Activated CD4-positive, alpha-beta T cell treated with anti-CD3 and anti-CD28 coated beads, Interleukin-2, Interleukin-6, amounts not matched to agents 100 ng/mL and 50 ng/mL, durations not matched to agents 16 hours and 8 hours (primary cell): ENCODE measurements around the gene ST8SIA4.

Source experiments
- DNase-seq: peaks from one replicate; pipeline ENCODE4 v3.0.0-alpha.2; 2020

The ST8SIA4 gene

DNA sequence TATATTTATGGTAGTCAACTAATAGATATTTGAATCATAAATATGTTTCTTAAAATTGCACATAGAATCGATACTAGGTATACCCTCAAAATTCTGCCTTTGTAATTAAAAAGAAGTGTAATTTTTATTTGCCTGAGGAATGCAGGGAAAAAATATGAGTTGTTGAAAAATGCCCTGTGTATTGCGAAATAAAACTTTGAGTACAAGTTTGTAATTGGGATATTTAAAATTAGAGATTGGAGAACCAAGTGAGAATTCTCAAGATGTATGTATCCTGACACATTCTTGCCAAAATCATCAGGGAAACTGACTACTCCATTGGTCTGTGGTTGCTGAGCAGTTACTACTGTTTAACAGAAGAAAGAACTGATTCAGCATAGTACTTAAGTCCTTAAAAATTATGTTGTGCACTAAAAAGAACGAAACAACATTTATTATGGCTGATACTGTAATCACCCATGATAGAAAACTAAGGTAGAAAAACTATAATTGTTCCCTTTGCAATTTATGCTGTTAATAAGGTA lies 36.0 kb downstream of the ST8SIA4 start:
- no peak for DNase-seq

DNA sequence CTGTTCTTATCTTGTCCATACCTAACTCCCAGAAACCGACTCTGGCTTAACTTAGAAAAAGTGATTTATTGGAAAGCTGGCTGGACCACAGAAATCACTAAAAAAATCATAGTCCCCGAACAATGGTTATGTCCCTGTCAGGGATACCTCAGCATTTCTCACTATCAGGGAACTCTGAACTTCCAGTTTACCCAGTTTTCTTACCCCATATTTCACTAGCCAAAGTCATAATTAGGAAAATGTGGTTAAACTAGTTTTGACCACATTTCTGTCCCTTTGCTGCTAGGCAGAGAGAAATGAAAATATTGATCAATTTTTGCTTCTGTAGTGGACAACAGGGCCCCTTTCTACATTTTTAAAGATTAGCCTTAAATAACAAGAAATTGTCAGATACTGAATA lies 38.2 kb downstream of the ST8SIA4 start:
- no peak for DNase-seq

DNA sequence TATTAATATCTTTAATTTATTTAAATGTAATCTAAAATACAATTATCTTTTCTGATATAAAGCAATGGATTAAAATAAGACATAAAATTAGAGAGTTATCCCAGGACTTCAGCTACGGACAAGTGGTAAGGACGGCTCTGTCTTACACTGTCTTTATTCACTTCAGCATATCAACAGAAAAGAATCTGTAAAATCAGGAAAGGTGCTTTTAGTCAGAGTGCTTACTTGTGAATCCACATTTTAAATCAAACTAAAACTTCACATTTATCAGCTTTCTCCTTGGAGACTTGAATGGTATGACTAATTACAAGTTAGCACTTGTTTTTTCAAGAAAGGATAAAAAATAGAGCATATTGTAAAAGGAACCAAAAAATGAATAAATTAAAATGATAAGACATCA lies 39.3 kb downstream of the ST8SIA4 start:
- peak; percentile 51 for DNase-seq

DNA sequence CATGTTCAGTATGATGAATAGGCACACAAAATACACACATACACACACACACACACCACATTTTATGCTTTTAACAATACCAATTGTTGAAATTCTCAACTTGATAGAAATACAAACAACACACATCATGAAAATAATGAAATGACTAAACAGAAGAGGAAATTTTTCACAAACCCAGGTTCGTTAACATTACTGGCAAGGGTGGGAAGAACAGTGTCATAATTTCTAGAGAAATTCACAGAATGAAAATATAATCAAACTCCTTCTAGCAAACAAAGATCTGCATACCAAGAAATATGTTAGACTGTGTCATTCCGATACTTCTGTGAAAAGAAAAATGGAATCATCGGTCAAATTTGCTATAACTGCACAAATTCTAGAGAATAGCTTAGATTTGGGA lies 41.9 kb downstream of the ST8SIA4 start:
- peak; percentile 77 for DNase-seq

DNA sequence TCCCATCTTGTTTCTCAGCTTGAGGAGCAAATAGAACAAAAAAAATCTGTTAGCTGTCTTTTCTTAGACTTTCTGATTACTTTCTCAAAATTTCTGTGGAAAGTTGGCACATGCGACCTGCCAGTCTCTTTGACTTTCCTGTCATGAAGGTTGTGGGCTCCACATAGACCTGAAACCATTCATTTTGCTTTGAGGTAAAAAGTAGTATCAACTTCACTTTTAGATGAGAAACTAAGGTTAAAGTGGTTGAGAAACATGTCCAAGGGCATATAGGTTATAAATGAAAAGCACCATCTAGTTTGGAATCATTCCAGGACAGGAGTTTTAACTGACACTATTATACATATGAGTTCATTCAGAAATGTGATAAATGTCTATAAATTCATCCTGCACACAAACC lies 42.7 kb downstream of the ST8SIA4 start:
- DNase-seq: peak; percentile 53

GRCh38 chr5:100858987-100859545 lies 44.0 kb downstream of the ST8SIA4 start:
- no peak for DNase-seq

DNA sequence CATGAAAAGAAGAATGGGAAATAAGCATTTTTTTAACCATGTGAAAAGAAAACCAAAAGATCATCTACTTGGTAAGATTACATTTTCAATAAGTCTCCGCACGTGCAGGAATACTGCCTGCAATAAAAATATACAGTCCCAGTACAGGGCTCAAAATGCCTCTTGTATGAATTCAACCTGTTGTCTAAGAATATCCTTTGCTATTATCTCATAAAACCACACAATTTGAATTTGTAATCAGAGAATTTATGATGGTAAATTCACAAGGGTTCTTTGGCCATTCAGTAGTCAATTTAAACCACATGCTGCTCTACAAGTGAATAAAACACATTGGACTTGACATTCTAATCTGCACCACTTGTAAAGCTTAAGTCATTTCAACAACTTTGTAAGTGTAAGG lies 46.6 kb downstream of the ST8SIA4 start:
- no peak for DNase-seq

GRCh38 chr5:100855937-100856430 lies 47.1 kb downstream of the ST8SIA4 start:
- DNase-seq: no peak

- no peak for DNase-seq
These were observed 47.8 kb downstream of the ST8SIA4 start for GRCh38 chr5:100855295-100855694.

GRCh38 chr5:100854591-100854990 lies 48.5 kb downstream of the ST8SIA4 start:
- no peak for DNase-seq

DNA sequence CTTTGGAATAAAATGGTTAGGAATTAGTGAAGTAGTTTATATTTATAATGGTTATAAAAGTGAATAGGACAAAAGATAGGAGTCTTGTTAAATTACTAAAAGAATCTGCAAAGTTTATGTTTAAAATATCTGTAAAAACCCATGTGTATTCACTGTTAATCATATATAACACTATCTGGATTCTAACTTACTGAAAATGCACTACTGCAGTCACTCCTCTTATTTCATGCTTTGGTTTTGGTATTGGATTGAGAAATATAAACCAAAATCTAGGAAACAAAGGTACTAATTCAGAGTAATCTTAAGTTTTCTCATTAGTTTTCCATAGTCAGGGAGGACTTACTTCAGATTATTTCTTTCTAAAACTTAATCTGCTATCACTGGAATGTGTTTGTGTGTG lies 49.5 kb downstream of the ST8SIA4 start:
- DNase-seq: no peak

DNA sequence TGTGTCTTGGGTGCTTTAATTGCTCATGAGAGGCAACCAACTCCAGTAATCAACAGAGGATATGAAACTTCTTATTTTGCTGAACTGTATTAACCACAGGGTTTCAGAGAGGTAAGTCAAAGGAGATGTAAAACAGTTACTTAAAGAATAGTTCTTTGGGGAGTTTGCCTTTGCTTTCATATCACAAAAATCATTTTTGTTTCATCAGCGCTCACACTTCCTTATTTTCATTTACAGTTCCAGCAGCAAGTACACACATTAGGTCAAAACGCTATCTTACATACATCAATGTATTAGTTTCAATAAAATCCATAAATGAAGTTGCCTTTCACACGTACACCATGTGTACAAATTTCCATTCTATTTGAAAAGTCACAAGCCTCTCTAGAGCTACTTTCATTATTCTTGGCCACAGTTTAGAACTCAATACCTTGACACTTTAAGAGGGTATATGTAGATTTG lies 50.1 kb downstream of the ST8SIA4 start:
- DNase-seq: peak; percentile 73

DNA sequence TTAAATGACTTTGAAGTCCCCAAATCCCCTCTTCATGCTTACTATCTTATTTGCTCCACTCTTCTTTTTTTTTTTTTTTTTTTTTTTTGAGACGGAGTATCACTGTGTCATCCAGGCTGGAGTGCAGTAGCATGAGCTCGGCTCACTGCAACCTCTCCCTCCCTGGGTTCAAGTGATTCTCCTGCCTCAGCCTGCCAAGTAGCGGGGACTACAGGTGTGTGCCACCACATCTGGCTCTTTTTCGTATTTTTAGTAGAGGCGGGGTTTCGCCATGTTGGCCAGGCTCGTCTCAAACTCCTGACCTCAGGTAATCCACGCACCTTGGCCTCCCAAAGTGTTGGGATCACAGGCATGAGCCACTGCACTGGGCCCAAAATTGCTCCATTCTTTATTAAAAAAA lies 51.0 kb downstream of the ST8SIA4 start:
- no peak for DNase-seq

GRCh38 chr5:100846772-100847171 lies 56.3 kb downstream of the ST8SIA4 start:
- DNase-seq: no peak

DNA sequence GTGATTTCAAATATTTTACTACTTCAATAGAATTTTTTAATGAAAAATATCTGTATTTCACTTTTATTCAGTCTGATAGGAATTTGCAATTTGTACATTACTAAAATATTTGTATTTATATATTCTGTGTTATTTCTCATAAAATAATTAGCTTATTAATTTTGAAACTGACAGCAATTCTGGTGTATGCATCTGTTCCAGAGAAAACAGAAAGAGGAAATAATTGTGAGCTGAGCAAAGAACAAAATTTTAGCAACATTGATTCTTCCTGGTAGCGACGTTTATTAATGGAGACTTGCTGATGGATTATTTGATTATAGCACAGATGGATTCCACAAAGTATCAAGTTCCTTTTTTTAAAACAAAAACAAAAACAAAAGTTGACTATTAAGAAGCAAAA lies 61.0 kb downstream of the ST8SIA4 start:
- DNase-seq: no peak

- peak; percentile 61 for DNase-seq
These were observed 61.6 kb downstream of the ST8SIA4 start for GRCh38 chr5:100841358-100842076.

DNA sequence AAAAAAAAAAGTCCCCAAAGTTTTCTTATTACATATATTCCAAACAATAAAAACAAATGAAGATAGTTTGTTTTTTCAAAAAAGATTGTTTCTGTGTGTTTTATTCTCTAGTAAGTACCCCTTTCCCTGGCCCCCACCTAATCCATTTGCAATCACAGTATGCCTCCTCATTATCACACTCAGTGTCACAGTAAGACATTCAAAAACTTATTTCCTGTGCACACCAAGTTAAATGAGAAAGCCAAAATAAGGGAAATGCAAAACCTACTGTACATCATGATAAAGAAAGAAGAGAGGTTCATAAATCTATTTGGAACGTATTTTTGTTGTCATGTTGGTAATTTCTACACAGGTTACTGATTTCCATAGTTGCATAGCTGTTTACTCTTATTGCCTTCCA lies 62.3 kb downstream of the ST8SIA4 start:
- DNase-seq: no peak

GRCh38 chr5:100840370-100840769 lies 62.7 kb downstream of the ST8SIA4 start:
- DNase-seq: peak; percentile 80

DNA sequence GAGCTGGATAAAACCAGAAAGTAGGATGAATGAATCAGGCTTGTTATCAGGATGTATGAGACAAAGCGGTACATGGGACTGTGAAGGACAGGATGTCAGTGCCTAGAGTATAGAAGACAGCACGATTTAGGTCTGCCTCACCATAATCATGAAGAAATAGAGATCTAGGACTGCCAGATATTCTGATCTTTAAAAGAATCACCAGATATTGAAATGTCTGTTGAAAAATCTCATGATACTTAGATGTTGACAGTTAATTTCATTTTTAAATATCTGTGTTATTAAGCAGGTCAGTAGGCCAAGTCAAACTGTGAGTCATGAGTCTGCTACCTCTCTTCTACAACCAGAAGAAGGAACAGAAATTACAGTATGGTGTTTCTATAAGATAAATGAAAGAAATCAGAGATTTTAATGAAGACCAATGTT lies 65.0 kb downstream of the ST8SIA4 start:
- peak; percentile 38 for DNase-seq

GRCh38 chr5:100834519-100834918 lies 68.6 kb downstream of the ST8SIA4 start:
- DNase-seq: no peak

DNA sequence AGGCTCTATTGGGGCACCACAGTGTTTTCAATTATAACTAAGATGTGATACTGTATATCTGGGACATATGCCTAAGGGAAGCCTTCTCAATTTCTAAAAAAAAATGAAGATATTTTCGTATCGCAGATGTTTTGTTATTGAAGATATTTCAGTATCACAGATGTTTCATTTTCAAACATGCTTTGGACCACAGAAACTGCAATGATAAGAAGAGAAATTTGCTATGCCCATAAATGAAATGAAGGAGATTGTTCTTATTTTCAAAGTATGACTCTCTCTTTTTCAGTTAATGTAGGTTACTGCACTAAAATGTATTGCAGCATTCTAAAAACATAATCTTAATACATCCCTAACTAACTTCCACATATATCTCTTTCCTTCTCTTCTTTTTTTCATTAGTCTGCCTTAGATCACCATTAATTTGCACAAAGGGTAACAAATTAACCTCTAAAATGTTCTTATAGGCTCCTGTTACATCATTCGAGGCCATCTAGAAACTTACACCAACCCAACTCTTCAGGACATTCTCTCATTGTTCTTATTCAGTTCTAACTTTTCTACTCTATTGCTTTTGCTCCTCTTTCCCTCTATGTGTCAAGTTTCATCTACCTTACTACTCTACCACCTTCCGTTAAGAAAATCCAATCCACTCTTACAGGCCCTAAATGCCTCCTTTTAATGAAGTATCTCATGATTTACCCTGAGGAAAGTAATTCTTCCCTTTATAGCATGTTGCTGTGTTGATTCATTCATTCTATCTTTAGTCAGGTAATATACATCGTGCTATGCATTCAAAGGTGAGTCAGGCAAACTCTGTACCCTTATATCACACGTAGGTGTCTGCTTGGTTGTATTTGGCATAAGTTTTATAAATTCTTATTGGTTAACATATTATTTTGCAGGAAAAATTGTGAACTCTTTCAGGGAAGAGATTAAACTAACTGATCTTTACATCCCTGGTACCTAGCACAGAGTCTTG lies 70.5 kb downstream of the ST8SIA4 start:
- DNase-seq: no peak

DNA sequence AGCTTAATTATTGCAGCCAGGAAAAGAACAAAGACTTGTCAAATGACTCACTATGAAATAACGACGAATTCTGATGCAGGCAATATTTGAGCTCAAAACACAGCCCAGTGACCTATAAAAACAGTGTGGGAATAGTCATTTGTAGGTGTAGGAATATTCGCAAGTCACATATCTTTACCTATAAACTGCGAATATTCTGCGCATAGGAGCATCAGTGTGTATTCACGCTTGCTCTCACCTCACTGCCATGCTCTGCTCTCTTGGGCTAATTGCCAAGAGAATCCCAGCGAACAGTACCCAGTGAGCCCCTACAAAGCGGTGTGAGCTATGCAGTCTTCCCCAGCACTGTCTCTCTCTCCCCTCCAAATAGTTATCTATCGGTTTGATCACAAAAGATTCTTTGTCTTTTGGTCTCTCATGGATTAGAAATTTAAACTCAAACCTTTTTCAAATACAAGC lies 74.2 kb downstream of the ST8SIA4 start:
- DNase-seq: no peak
